Upper lobe of left lung (tissue), 6 donors: ENCODE data around the gene CARD9. TPM values are rescaled to one million over a fixed set of nuclear protein-coding genes. Genes with fewer than 3 reads are reported as not detected.

Source experiments
- ATAC-seq, 2 donors: fragments of 200-7000 bp; cut with Tn5 transposase; one replicate each; pipeline ENCODE4 v1.9.1; 2022; ENCODE audit warnings: mild to moderate bottlenecking in 2 of 2, moderate library complexity in 2 of 2; ENCODE audit not compliant: low FRiP score in 2 of 2
- DNase-seq, 2 donors: peaks; one replicate each; pipeline ENCODE4 v3.0.0-alpha.2; 2019 to 2020
- H3K27ac ChIP-seq, 4 donors: fragments of 200-600 bp; sonication (generic); one replicate each; pipeline ENCODE4 v1.5.1; 2016 to 2019
- H3K27me3 ChIP-seq, 4 donors: fragments of 200-600 bp; sonication (generic); one replicate each; pipeline ENCODE4 v1.5.1; 2017 to 2019
- H3K36me3 ChIP-seq, 4 donors: fragments of 200-600 bp; sonication (generic); one replicate each; pipeline ENCODE4 v1.5.1; 2016 to 2019
- H3K4me1 ChIP-seq, 4 donors: fragments of 200-600 bp; sonication (generic); one replicate each; pipeline ENCODE4 v1.5.1; 2018 to 2019
- H3K4me3 ChIP-seq, 4 donors: fragments of 200-600 bp; sonication (generic); one replicate each; pipeline ENCODE4 v1.5.1; 2017 to 2019; ENCODE audit warnings: mild to moderate bottlenecking in 2 of 4, moderate library complexity in 1 of 4
- H3K9me3 ChIP-seq, 4 donors: fragments of 200-600 bp; sonication (generic); one replicate each; pipeline ENCODE4 v1.5.1; 2018 to 2019
- CTCF ChIP-seq, 6 experiments: fragments of 450-650 bp in 4 of 6; fragments of 200-600 bp in 2 of 6; sonication (generic) in 2 of 6; IDR thresholded peaks; one replicate each; pipeline ENCODE4 v1.5.1; 2016 to 2019; ENCODE audit warnings: antibody characterized with exemption in 6 of 6
- EP300 ChIP-seq, 4 donors: sonication (generic); formaldehyde crosslinking; IDR thresholded peaks; one replicate each; pipeline ENCODE4 v1.5.1; 2017; ENCODE audit warnings: antibody characterized with exemption in 4 of 4, control low read depth in 2 of 4
- POLR2A ChIP-seq, 4 donors: fragments of 450-650 bp; IDR thresholded peaks; one replicate each; pipeline ENCODE4 v1.5.1; 2016 to 2017; ENCODE audit warnings: antibody characterized with exemption in 4 of 4, mild to moderate bottlenecking in 2 of 4
- POLR2AphosphoS5 ChIP-seq, 2 donors: sonication (generic); formaldehyde crosslinking; IDR thresholded peaks; one replicate each; pipeline ENCODE4 v1.5.1; 2017; ENCODE audit warnings: antibody characterized with exemption in 2 of 2
- WGBS, 2 donors: methylation state at CpG; one replicate each; pipeline ENCODE4 v1.1.5; 2017 to 2018; 5-methylcytosine and 5-hydroxymethylcytosine counted together
- total RNA-seq, 6 donors: library from RNA; depleted of rRNA in 4 of 6; stranded (reverse); fragments of >200 nt in 4 of 6; gene quantifications; one replicate each; pipeline versions ENCODE4 v1.1.0 to v1.2.1, GENCODE V29; 2016 to 2021
- donor health status: DM: no; HTN: no; CAD: no; lungs with moderate emphysema.
- donor health status: DM: no; HTN: yes; CAD: no; lungs with severe emphysema.

Gene CARD9
- total RNA-seq, 6 donors from 2014 or later = 3.5 to 30.4 (median 16.8) TPM

DNA sequence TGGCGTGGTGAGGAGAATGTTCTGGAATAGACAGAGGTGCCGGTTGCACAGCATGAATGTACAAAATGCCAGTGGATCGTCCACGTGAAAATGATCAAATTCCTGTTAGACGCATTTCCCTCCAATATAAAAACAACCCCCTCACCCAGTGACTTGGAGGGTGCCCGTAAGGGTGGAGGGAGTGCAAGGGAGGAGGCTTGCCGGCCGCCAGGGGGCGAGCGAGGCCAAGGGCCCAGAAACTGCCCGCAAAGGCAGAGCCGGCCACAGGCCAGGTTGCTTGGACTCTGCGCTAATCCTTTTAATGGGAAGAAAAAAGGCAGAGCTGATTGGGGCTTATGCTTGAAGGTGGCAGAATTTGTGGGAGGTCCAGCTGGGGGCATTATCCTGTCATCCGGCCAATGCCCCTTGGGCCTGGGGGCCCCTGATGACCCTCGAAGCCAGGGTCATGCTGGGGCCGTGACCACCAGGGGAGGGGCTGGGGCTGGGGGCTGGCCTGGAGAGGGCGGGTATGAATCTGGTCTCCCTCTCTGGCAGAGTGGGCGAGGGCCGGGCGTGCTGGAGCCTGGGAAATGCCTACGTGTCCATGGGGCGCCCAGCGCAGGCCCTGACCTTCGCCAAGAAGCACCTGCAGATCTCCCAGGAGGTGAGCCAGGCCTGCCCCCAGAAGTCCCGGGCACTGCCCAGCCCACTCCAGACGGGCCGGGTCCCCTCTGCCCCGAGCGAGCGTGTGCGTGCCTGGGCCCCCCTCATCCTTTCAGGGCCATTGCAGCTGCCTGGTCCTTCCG, 34.1 kb downstream of the CARD9 start:
- 54 to 66% methylated on average over 19 to 27 of the region's 32 CpGs for WGBS, 2 donors
- Histone ChIP-seq H3K27me3 (no peaks in the 10 kb centered on the region), H3K4me1 (peaks cover 17 to 28% (median 17%) of the 10 kb centered on the region in 4 donors), H3K9me3 (no peaks in the 10 kb centered on the region), H3K36me3 (peaks cover 0 to 25% (median 8%) of the 10 kb centered on the region in 4 donors), H3K27ac (peak overlapping the region in 1 of 4 donors; percentile 13), H3K4me3 (no peak overlapping the region)
- peak; percentile 64 to 67 for ATAC-seq
- DNase-seq = peak; percentile 76 to 96
- TF ChIP-seq POLR2AphosphoS5 (IDR thresholded peaks at IDR 0.05) (no peak), POLR2A (IDR thresholded peaks at IDR 0.05) (no peak), CTCF (IDR thresholded peaks at IDR 0.05) (peak; percentile 73 to 93 (median 86)), EP300 (IDR thresholded peaks at IDR 0.05) (no peak)

DNA sequence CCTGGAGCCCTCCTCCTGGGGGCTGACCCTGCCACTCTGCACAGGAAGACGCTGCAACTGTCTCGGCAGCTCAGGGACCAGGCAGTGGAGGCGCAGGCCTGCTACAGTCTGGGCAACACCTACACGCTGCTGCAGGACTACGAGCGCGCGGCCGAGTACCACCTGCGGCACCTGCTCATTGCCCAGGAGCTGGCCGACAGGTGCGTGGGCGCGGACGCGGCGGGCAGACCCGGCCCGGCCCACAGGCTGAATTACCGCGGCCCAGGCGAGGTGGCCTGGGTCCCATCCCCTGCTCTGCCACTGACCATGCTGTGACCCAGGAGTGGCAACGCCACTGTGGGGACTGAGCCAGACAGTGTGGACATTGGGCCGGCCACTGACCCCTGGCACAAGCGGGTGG, 35.0 kb downstream of the CARD9 start:
- Histone ChIP-seq H3K27ac (peak overlapping the region in 2 of 4 donors; percentile 13 to 73), H3K4me3 (no peak overlapping the region), H3K4me1 (peaks cover 15 to 19% (median 16%) of the 10 kb centered on the region in 4 donors), H3K9me3 (no peaks in the 10 kb centered on the region), H3K36me3 (peaks cover 0 to 25% (median 8%) of the 10 kb centered on the region in 4 donors), H3K27me3 (no peaks in the 10 kb centered on the region)
- 85 to 89% methylated on average over 7 to 9 of the region's 25 CpGs for WGBS, 2 donors
- DNase-seq = peak in 1 of 2 donors; percentile 79
- no peak for ATAC-seq
- no peak for TF ChIP-seq POLR2A (IDR thresholded peaks at IDR 0.05)
- TF ChIP-seq CTCF (IDR thresholded peaks at IDR 0.05) = no peak
- TF ChIP-seq EP300 (IDR thresholded peaks at IDR 0.05) = no peak
- no peak for TF ChIP-seq POLR2AphosphoS5 (IDR thresholded peaks at IDR 0.05)

DNA sequence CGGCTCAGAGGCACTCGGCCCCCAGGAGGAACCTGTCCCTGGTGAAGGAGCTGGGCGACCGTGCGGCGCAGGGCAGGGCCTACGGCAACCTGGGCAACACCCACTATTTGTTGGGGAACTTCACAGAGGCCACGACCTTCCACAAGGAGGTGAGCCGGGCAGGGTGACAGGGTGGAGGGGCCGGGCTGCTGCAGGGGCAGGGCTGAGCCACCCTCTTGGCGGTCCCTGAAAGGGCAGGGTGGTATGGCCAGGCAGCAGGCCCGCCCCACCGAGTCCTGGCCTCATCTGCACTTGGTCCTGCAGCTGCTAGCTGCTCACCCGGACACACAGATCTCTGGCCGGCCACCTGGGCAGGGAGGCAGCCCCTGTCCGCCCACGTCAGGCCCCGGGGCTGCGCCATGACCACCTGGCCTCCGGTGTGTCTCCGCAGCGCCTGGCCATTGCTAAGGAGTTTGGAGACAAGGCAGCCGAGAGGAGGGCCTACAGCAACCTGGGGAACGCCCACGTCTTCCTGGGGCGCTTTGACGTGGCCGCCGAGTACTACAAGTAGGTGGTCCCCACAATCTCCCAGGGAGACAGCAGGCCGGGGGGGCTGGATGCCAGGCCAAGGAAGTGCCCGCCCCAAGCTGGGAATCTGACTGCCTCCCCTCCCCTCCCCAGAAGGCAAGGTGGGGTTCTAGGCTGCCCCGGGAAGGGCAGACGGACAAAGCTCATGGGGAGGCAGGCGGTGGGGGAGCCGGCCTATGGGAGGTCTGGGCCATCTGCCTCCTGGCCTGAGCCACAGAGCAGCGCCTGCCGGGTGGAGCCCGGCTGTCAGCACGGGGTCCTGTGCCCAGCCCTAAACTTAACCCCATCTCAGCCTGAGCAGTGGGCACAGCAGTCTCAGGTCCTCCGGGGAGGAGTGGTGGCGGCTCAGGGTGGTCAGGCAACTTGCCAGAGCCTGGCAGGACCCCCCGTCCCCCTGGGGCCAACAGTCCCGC, 35.8 kb downstream of the CARD9 start:
- ATAC-seq = no peak
- Histone ChIP-seq H3K4me3 (no peak overlapping the region), H3K9me3 (no peaks in the 10 kb centered on the region), H3K36me3 (peaks cover 0 to 25% (median 8%) of the 10 kb centered on the region in 4 donors), H3K27me3 (no peaks in the 10 kb centered on the region), H3K27ac (peak overlapping the region in 2 of 4 donors; percentile 48 to 73), H3K4me1 (peaks cover 8 to 11% (median 9%) of the 10 kb centered on the region in 4 donors)
- 87 to 90% methylated on average over 19 to 43 of the region's 43 CpGs for WGBS, 2 donors
- peak in 1 of 2 donors; percentile 85 for DNase-seq
- TF ChIP-seq EP300 (IDR thresholded peaks at IDR 0.05) = no peak

DNA sequence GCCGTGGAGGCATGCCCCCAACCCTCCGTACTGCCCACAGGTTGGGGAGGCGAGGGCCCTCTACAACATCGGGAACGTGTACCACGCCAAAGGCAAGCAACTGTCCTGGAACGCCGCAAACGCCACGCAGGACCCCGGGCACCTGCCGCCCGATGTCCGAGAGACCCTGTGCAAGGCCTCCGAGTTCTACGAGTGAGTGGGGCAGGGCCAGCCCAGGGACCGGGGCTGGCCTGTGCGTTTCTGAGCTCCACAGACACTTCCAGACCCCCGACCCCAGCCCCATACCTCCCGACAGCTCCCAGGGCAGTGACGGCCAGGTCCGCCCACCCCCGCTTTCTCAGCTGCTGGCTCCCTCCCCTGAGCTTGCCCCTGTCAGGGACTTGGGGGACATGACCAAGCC, 36.6 kb downstream of the CARD9 start:
- no peak for TF ChIP-seq CTCF (IDR thresholded peaks at IDR 0.05)
- TF ChIP-seq EP300 (IDR thresholded peaks at IDR 0.05) = no peak
- TF ChIP-seq POLR2AphosphoS5 (IDR thresholded peaks at IDR 0.05) = no peak
- no peak for TF ChIP-seq POLR2A (IDR thresholded peaks at IDR 0.05)
- H3K27ac ChIP-seq = peak overlapping the region in 3 of 4 donors; percentile 27 to 73 (median 48)
- no peaks in the 10 kb centered on the region for H3K9me3 ChIP-seq
- H3K27me3 ChIP-seq = no peaks in the 10 kb centered on the region
- ATAC-seq (no peak), DNase-seq (peak in 1 of 2 donors; percentile 77)
- H3K4me3 ChIP-seq = no peak overlapping the region
- H3K4me1 ChIP-seq = peaks cover 0 to 3% (median under 1%) of the 10 kb centered on the region in 4 donors
- WGBS, 2 donors = 95 to 98% methylated on average over 15 to 19 of the region's 23 CpGs
- peaks cover 0 to 25% (median 8%) of the 10 kb centered on the region in 4 donors for H3K36me3 ChIP-seq
